Fibroblast of skin of abdomen (primary cell): Measurements from ENCODE around the gene STK25.
"Not testable (repeated sequence)": the region's sequence is repeated elsewhere in the genome, so short reads cannot be mapped to it uniquely, and the experiment has no call there.

Experiments used
- DNase-seq: peaks from one replicate; pipeline ENCODE4 v3.0.0-alpha.2; 2013

Gene STK25

DNA sequence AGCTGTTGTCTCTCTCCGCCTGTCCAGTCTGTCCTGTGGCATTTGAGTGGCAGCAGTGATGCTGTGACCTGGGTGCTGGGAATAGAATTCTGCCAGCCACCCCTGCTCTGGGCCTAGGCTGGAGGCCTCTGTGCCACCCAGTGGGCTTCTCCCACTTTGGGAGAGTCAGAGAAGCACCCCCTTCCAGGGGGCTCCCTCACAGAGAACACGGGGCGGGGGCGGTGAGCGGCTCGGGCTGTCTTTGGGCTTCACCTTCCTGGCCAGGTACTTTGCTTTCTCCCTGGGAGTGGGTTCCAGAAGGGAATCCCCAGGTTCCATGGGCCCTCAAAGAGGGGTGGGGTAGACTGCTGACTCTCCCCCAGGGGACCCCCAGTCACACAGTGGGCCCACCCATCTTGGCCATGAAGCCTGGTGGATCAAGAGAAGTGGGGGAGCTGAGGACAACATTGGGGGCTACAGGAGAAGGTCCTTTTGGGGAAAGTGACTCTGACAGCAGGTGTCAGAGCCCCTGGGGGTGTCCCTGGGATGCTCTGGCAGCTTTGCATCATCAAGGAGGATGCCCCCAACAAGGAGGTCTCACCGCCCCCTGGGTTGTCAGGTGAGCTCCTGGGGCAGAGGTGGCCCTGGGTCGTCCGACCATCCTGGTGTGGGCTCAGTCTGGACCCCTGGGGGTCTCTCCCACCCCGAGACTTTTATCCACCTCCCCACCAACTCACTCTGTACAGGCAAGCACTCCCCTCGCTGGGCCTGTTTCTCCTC is 31.4 kb upstream of the STK25 start:
- no peak for DNase-seq

DNA sequence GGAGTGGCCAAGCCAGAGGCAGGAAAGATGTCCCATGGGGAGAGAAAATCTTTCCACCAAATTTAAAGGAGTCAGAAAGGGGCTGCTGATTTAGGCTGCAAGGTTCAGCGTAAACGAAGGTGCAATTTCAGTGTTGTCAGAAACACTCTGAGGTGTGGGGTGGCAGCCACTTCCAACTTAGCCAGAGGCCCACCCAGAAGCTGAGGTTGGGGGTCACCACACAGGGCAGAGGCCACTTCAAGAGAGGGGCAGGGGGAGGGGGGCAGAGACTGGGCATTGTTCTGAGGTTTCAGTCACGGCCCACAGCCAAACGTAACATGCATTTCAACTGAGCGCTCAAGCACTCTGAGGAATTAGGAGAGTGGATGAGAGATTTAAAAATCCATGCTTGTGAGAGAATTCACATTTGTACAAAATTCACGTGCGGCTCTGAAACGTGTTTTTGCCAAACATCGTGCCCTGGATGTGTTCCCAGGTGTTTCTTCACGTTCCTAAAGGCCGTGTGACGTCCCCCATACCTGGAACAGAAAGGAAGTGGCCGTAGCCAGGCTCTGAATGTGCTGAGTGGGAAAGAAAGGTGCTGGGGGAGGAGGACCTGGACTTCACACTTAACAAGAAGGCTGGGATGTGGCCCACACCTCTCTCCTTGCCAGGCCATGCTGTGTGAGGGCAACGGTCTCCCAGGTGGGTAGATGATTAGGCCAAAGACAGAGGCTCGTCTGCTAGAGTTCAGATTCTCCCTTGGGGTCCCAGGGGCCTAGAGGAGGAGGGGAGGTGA is 30.6 kb upstream of the STK25 start:
- no peak for DNase-seq

DNA sequence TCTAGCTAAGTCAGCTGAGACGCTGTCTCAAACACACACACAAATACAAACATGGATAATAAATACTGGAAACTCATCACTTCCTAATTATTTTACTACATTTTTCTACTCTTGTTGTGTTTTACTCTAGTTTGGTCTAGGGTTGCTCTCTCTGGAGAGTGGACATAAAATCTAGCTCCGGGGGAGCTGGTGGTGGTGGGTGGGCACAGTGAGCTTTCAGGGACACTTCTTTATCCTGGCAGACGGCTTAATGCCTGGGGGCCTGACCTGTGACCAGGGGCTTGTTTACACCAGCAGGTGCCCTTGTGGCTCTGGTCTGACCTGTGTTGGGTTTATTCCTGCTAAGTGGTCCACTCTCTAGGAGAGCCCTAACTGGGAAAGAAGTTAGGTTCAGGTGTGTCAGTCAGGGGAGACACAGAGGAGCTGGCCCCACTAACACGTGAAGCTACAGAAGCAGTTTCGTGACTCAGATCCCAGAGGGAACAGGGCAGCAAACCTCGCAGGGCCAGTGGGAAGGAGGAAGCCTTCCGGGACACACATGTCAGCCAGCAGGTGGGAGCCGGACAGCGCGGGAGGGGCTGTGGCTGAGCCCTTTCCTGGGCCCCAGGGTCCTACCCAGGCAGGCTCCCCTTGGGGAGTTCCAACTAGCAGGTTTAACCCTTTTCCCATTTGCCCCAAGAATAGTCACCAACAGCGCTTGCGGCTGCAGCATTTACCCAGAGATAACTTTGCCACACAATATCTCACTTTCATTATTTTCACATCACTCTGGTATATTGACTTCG is 27.7 kb upstream of the STK25 start:
- DNase-seq = no peak

DNA sequence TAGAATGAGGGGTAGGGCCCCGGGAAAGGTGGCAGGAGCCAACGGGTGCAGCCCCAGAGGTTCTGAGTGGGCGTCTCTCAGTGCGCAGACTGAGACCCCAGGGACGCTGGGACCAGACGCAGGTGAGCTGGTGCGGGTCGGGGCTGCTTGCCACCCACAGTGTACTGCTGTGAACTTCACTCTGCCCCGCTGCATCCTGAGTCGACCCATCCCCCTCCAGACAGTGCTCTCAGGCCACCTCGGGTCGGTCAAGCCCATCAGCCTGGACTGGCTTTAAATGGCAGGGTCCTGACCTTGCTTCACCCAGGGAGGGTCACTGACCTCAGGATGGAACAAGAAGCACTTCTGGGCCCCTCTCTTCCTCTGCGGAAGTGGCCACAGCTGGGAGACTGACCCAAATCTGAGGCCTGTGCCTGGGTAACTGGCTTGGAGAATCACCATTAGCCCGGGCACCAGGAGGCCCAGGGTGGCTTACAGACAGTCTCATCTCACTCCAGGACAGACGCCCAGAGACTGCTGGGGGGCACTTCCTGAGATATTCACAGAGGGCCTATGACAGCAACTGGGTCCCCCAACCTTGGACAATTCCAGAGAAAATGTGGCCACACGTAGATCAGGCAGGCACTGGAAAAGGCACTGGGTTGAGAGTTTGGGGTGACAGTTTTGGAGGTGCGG is 26.5 kb upstream of the STK25 start:
- DNase-seq = no peak

DNA sequence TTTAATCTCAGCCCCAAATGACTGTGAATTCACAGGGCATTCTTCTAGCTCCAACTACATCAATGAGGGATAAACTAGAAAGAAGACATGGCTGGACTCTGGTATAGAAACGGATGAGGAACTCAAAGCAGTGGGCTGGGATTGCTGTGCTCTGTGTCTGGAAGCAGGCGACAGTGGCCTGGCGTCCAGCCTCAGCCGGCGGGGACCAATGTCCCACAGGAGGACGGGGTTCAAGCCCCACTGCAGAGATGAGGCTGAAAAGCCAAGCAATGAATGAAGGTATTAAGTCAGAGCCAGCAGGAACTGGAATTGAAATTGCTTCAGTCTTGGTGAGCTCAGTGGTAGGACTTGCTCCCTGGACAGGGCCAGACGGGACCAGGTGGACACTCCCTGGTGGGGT is 25.9 kb upstream of the STK25 start:
- no peak for DNase-seq

DNA sequence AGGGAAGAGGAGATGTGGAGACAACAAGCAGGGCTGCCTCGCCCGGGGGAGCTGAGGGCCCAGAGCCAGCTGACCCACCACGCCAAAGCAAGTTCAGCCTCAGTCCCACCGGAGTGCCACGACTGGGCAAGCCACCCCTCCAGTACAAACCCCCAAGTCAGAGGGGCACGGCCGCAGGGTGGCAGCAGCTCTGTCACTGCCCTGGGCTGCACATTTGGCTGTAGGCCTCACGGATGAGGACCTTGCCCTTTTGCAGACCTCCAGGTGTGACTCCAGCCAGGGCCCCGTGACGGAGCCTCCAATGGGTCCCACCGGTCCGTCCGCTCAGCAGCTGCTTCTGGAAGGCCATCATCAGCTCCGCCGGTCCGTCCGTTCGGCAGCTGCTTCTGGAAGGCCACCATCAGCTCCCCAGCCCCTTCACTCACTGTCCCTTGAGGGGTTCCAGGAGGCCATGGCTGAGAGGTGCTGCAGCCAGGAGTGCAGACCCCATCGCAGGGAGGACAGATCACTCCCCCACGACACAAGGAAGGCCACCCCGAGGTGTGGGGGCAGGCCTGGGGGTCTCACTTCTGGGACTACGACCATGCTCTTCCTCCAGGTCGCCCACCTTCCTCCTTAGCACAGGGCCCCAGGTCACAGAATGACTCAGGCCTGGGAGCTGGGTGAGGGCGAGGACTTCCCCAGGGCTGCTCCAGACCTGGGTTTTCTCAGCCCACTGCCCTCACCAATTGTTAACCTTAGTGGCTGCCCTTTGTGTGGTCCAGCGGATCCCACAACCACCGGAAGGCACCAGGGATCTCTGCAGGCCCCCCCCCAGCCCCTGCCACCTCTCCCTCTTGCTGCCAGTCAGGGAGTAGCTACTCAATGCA is 24.6 kb upstream of the STK25 start:
- no peak for DNase-seq

DNA sequence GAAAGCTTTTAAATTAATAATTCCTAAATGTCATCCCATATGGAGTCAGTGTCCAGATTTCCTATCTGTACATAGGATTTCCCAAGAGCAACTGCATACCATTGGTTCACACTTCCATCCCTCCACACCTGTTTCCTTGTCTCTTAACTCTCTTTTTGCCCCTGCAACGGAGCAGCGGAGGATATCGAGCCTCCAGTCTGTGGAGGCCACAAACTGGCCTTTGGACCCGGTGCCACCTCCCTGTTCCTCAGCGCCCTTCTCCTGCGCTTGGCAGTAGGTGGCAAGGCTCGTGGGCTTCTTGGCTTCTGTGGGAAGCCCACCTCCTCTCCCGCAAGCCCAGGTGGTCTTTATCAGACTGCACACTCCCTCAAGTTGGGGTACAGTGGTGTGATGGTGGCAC is 23.8 kb upstream of the STK25 start:
- no peak for DNase-seq

DNA sequence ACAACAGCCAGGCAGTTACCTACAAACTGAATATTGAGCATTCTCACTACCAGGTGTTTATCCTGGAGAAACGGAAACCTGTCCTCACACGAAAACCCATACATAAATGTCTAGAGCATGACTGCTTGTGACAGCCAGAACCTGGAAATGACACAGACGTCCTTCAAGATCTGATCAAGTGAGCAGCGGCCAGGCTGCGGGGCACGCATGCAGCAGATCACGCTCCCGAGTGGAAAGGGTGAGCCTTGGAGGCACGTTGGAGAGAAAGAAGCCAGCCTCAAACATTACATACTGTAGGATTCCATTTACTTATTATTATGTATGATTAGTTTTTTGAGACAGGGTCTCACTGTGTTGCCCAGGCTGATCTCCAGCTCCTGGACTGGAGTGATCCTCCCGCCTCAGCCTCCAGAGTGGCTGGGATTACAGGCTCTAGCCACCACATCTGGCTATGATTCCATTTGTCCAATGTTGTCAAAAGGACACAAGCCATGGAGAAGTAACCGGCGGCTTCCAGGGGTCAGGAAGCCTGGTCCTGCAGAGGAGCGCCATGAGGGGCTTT is 22.9 kb upstream of the STK25 start:
- DNase-seq = no peak

DNA sequence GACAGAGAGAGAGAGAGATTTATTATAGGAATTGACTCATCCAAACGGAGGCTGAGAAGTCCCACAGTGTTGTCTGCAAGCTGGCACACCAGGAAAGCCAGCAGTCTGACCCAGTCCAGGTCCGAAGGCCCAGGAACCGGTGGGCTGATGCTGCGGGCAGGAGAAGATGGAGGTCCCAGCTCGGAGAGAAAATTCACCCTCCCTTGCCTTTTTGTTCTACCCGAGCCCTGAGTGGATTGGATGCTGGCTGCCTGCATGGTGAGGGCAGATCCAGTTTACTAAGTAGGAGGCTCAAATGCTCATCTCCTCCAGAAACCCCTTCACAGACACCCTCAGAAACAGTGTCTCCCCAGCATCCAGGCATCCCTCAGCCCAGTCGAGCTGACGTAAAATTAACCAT is 22.2 kb upstream of the STK25 start:
- no peak for DNase-seq

DNA sequence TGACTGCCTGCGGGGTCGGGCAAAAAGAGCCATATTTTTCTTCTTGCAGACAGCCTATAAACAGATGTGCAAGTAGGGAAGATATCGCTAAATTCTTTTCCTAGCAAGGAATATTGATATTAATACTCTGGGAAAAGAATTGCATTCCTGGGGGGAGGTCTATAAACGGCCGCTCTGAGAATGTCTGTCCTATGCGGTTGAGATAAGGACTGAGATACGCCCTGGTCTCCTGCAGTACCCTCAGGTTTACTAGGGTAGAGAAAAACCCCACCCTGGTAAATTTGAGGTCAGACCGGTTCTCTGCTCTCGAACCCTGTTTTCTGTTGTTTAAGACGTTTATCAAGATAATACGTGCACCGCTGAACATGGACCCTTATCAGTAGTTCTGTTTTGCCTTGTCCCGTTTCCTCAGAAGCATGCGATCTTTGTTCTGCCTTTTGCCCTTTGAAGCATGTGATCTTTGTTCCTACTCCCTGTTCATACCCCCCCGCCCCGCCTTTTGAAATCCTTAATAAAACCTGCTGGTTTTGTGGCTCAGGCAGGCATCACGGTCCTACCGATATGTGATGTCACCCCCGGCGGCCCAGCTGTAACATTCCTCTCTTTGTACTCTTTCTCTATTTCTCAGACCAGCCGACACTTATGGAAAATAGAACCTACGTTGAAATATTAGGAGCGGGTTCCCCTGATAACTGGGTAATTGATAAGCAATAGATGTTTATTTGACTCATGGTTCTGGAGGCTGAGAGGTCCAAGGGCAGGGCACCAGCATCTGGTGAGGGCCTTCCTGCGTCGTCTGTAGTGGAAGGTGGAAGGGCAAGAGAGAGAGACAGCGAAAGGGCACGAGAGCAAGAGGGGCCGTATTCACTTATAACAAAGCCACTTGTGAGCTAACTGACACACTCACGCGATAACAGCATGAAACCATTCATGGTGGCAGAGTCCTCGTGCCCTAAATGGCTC is 17.7 kb upstream of the STK25 start:
- DNase-seq = not testable (repeated sequence)

DNA sequence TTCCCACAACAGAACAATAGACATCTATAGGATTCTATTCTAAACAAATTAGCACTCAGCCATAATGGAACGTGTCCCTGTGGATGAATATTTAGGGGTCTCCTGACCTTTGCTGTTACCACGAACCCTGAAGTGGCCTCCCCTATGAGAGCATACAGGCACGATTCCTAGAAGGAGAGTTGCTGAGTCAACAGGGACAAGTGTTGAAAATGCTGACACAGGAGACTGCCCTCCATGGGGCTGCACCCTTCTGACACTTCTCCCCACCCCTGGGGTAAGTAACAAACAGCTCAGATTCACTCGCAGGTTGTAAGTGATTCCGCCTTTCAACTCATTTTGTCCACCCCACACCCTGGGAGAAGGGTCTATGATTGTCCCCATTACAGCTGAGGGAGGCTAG is 14.1 kb upstream of the STK25 start:
- no peak for DNase-seq

DNA sequence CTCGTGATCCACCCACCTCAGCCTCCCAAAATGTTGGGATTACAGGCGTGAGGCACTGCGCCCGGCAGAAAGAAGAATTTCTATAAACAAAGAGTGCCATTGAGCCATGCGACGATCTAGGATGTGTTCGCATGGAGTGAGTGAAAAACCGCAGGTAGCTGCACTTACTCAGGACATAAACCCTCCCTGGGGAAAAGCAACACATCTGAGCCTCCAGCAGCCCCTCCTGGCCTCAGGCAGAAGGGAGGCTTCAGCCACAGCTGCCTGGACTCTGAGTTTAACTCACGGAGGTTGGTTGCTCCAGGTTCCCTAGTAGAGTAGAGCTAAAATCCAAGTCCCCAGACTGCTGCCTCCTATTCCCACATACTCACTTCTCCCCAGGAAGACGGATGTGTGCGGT is 11.3 kb upstream of the STK25 start:
- no peak for DNase-seq

DNA sequence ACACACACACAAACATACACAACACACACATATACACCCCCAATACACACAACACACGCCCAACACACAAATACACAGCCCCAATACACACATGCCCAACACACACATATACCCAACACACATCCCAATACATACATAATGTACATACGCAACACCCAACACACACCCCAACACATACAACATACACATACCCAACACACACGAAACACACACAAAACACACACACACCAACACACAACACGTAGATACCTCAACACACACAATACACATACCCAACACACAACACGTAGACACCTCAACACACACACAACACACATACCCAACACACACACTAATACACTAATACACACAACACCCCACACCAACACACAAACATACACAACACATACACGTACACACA is 8.9 kb upstream of the STK25 start:
- no peak for DNase-seq

DNA sequence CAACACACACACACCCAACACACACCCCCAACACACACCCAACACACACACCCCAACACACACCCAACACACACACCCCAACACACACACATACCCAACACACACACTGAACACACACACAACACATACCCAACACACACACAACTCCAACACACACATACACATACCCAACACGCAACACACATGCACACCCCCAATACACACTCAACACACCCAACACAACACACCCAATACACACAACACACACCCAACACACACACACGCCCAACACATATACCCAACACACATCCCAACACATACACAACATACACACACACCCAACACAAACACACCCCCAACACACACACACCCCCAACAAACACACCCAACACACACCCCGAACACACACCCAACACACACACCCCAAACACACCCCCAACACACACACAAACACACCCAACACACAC is 8.2 kb upstream of the STK25 start:
- no peak for DNase-seq

DNA sequence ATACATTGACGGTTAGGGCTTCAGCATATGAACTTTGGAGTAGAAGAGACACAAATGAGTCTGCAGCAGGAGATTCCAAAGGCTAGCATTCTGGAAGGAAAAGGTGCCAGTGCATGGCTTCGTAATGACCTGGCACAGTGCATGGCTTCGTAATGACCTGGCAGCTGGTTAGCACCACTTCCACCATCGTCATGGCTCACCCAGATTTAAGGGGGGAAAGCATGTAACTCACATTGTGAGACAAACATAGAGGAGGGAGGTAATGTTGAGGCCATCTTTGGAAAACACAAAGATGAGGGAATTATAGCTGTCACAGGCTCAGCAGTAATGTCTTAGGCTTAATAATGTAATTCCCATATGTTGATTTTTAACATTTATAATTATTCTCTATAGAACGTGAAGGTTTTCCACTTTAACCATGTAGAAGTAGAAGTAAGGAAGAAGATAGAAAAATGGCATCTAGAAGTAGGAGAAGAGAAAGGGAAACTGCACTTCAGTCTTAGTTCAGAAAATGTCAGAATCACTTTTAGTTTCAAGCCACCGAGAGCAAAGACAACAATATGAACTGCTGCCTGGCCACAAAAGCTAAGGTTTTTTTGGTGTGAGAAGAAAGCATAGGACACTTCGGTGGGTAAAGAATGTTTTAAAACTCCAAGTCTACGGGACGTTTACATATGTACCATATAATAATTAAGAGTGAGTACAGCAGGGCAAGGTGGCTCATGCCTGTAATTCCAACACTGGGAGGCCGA is 6.8 kb upstream of the STK25 start:
- DNase-seq = no peak

DNA sequence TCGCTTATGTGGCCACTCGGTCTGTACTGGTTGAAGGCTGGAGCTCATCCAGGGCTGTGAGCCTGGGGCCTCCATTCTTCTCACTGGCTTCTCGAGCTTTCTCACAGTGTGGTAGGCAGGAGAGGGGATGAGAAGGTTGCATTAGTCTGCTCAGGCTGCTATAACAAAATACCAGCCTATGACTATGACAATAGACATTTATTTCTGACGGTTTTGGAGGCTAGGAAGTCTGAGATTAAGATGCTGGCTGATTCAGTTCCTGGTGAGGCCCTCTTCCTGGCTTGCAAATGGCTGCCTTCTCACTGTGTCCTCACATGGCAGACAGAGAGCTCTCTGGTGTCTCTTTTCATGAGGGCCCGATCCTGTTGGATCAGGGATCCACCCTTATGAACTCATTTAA is 6.2 kb upstream of the STK25 start:
- DNase-seq = no peak

DNA sequence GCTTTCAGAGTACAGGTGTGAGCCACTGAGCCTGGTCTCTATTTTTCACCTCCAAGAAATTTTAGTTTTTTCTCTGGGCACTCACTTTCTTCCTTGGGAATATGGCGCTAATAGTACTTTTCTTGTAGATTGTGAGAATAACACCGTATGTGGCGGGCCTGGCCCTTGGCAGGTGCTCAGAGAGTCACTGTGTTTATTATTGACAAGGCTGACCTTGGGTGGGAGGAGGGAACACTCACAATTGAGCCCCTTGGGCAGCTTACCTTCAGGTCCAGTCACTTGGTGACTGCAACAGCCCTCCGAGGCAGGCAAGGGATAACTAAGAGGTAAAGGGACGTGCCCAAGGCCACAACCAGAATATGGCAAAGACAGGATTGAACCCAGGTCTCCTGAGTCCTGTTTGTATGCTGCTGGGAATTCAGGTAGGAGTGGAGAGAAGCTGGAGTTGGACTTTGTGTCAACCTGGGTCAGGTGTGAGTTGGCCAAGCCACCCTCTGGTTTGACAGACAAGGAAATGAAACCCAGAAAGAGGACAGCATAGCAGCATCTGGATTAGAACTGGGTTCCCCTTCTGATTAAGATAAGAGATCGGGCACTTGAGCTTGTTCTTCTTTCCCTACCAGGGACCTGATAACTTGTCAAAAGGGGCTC is 2.8 kb upstream of the STK25 start:
- DNase-seq = no peak

DNA sequence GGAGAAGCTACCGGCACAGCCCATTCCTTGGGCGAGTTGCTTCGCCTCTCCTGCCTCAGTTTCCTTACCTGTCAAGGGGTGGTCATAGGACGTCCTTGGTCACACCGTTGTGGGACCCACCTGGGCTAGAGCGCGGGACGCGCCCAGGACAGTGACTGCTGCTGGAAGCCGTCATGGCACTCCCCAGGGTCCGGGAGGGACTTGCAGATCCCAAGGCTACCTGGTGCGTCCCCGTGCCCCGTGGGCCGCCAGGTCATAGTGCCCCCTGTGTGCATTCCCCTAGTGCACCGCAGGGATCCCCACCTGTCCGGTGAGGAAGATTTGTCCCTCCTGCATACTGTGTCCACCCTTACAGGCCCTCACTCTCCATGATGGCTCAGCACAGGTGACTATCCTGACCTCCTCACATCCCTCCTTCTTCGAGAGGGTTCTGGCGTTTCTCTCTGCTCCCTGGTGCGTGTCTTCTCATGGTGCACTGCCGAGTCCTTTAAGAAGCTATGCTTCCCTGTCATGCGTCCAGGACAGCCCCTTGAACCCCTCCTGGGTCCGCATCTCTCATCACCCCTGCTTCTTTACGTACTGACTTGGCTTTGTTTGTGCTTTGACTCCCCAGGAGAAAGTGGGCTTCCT is 886 bp upstream of the STK25 start:
- DNase-seq = no peak
